ENCODE results near the gene RUNX3.

RUNX3 gene

GRCh38 chr1:24896596-24897262 lies 33.3 kb downstream of the RUNX3 start:
- no peak overlapping the region for H2AFZ ChIP-seq (ENCODE audit: low read length)
- H3K4me2 ChIP-seq (ENCODE audit: low read depth, low read length, poor library complexity, severe bottlenecking): no peak overlapping the region
- H4K20me1 ChIP-seq (ENCODE audit: insufficient read depth, low read length, poor library complexity, severe bottlenecking): no peaks in the 10 kb centered on the region
- H3K27me3 ChIP-seq (ENCODE audit: insufficient read depth, low read length, poor library complexity, severe bottlenecking): no peaks in the 10 kb centered on the region
- H3F3A ChIP-seq (ENCODE audit: low read depth): no peaks in the 10 kb centered on the region
- peaks cover 9% of the 10 kb centered on the region; the same call in 1 of the 2 replicates for H3K9me3 ChIP-seq (ENCODE audit: insufficient read depth, low read depth, low read length)
- TF ChIP-seq CTCF (conservative IDR thresholded peaks at IDR 0.05; ENCODE audit: low read length) (no peak), EZH2phosphoT487 (IDR thresholded peaks at IDR 0.05; ENCODE audit: borderline replicate concordance) (no peak)
- no peak overlapping the region for H3K4me3 ChIP-seq (ENCODE audit: low read length, poor library complexity, severe bottlenecking)
- H3K4me1 ChIP-seq (ENCODE audit: insufficient read depth, low read length, poor library complexity, severe bottlenecking): peaks cover 3% of the 10 kb centered on the region
- H3K9ac ChIP-seq (ENCODE audit: low read depth, low read length, poor library complexity, severe bottlenecking): no peak overlapping the region
- H3K9me2 ChIP-seq (replicated peaks; ENCODE audit: low read depth, low read length): no peaks in the 10 kb centered on the region
- no peaks in the 10 kb centered on the region for H3K79me2 ChIP-seq (ENCODE audit: insufficient read depth, low read length)
- H3K36me3 ChIP-seq (ENCODE audit: insufficient read depth, low read length): peaks cover 19% of the 10 kb centered on the region; the same call in 1 of the 2 replicates

GRCh38 chr1:24896176-24896575 lies 33.9 kb downstream of the RUNX3 start:
- Histone ChIP-seq H3K4me2 (ENCODE audit: low read depth, low read length, poor library complexity, severe bottlenecking) (no peak overlapping the region), H3K4me1 (ENCODE audit: insufficient read depth, low read length, poor library complexity, severe bottlenecking) (peaks cover 3% of the 10 kb centered on the region), H3K36me3 (ENCODE audit: insufficient read depth, low read length) (peaks cover 13% of the 10 kb centered on the region; the same call in 1 of the 2 replicates), H3K9me2 (replicated peaks; ENCODE audit: low read depth, low read length) (no peaks in the 10 kb centered on the region), H3K79me2 (ENCODE audit: insufficient read depth, low read length) (no peaks in the 10 kb centered on the region), H2AFZ (ENCODE audit: low read length) (no peak overlapping the region), H3K9ac (ENCODE audit: low read depth, low read length, poor library complexity, severe bottlenecking) (no peak overlapping the region), H3K27me3 (ENCODE audit: insufficient read depth, low read length, poor library complexity, severe bottlenecking) (no peaks in the 10 kb centered on the region), H4K20me1 (ENCODE audit: insufficient read depth, low read length, poor library complexity, severe bottlenecking) (no peaks in the 10 kb centered on the region), H3K4me3 (ENCODE audit: low read length, poor library complexity, severe bottlenecking) (no peak overlapping the region), H3F3A (ENCODE audit: low read depth) (no peaks in the 10 kb centered on the region), H3K9me3 (ENCODE audit: insufficient read depth, low read depth, low read length) (peaks cover 9% of the 10 kb centered on the region; the same call in 1 of the 2 replicates)
- TF ChIP-seq CTCF (conservative IDR thresholded peaks at IDR 0.05; ENCODE audit: low read length) (no peak), EZH2phosphoT487 (IDR thresholded peaks at IDR 0.05; ENCODE audit: borderline replicate concordance) (no peak)

GRCh38 chr1:24895511-24895910 lies 34.6 kb downstream of the RUNX3 start:
- Histone ChIP-seq H3K4me1 (ENCODE audit: insufficient read depth, low read length, poor library complexity, severe bottlenecking) (peaks cover 3% of the 10 kb centered on the region), H3K9me3 (ENCODE audit: insufficient read depth, low read depth, low read length) (peaks cover 9% of the 10 kb centered on the region; the same call in 1 of the 2 replicates), H3K9me2 (replicated peaks; ENCODE audit: low read depth, low read length) (no peaks in the 10 kb centered on the region), H3K4me2 (ENCODE audit: low read depth, low read length, poor library complexity, severe bottlenecking) (no peak overlapping the region), H4K20me1 (ENCODE audit: insufficient read depth, low read length, poor library complexity, severe bottlenecking) (no peaks in the 10 kb centered on the region), H3F3A (ENCODE audit: low read depth) (no peaks in the 10 kb centered on the region), H3K9ac (ENCODE audit: low read depth, low read length, poor library complexity, severe bottlenecking) (no peak overlapping the region), H3K27me3 (ENCODE audit: insufficient read depth, low read length, poor library complexity, severe bottlenecking) (no peaks in the 10 kb centered on the region), H3K4me3 (ENCODE audit: low read length, poor library complexity, severe bottlenecking) (no peak overlapping the region), H3K36me3 (ENCODE audit: insufficient read depth, low read length) (peaks cover 8% of the 10 kb centered on the region; the same call in 1 of the 2 replicates), H2AFZ (ENCODE audit: low read length) (no peak overlapping the region), H3K79me2 (ENCODE audit: insufficient read depth, low read length) (no peaks in the 10 kb centered on the region)
- TF ChIP-seq EZH2phosphoT487 (IDR thresholded peaks at IDR 0.05; ENCODE audit: borderline replicate concordance) (no peak), CTCF (conservative IDR thresholded peaks at IDR 0.05; ENCODE audit: low read length) (no peak)
